B cell (primary cell): ENCODE data around the gene FCN2. TPM values are rescaled to one million over a fixed set of nuclear protein-coding genes. Genes with fewer than 3 reads are reported as not detected.

Experiments
- ATAC-seq: fragments of 200-7000 bp; cut with Tn5 transposase; one replicate; pipeline ENCODE4 v1.10.0; 2021; ENCODE audit warnings: low read depth, mild to moderate bottlenecking, moderate number of reproducible peaks, moderate library complexity
- CTCF ChIA-PET: fragments of 350-600 bp; sonication (Branson Sonifier 250); formaldehyde crosslinking; loops from one replicate; lab custom pipeline; 2021; ENCODE audit warnings: antibody characterized with exemption, inconsistent platforms; lab: Charles Lee
- POLR2A ChIA-PET: fragments of 350-600 bp; sonication (Branson Sonifier 250); formaldehyde crosslinking; loops from one replicate; lab custom pipeline; 2021; ENCODE audit warnings: antibody characterized with exemption; lab: Charles Lee
- DNase-seq: peaks from one replicate; pipeline ENCODE4 v3.0.0; 2013
- H2AFZ ChIP-seq: 2 replicates; pipeline ENCODE4 v1.6.1; 2012; ENCODE audit warnings: mild to moderate bottlenecking, low read depth, low read length; ENCODE audit not compliant: insufficient read depth, poor library complexity, severe bottlenecking
- H3K27ac ChIP-seq, 2 donors: 1 replicate in 1 of 2; 2 replicates in 1 of 2; pipeline ENCODE4 v1.5.1; 2012 to 2013; ENCODE audit warnings: low read length in 2 of 2, mild to moderate bottlenecking in 2 of 2, moderate library complexity in 1 of 2
- H3K27me3 ChIP-seq, 4 experiments: fragments of 200-600 bp in 1 of 4; sonication (generic) in 1 of 4; replicated peaks in 1 of 4; 1 replicate in 2 of 4; 2 replicates in 2 of 4; pipeline versions ENCODE4 v1.6.1 to v1.7.0; 2013 to 2016; ENCODE audit warnings: low read length in 3 of 4, mild to moderate bottlenecking in 2 of 4, mixed read lengths in 1 of 4, moderate library complexity in 1 of 4; ENCODE audit not compliant: insufficient read depth in 4 of 4, control insufficient read depth in 3 of 4; ENCODE audit errors: control extremely low read depth in 1 of 4
- H3K36me3 ChIP-seq, 2 experiments: replicated peaks in 1 of 2; 1 replicate in 1 of 2; 2 replicates in 1 of 2; pipeline versions ENCODE4 v1.6.1 to v1.7.1; 2013; ENCODE audit warnings: low read length in 1 of 2; ENCODE audit not compliant: insufficient read depth in 2 of 2, control insufficient read depth in 1 of 2; ENCODE audit errors: control extremely low read depth in 1 of 2, extremely low read depth in 1 of 2
- H3K4me1 ChIP-seq, 2 donors: fragments of 200-600 bp in 1 of 2; sonication (generic) in 1 of 2; 1 replicate in 1 of 2; 2 replicates in 1 of 2; pipeline versions ENCODE4 v1.5.1 to v1.6.1; 2013 to 2017; ENCODE audit warnings: low read length in 2 of 2; ENCODE audit not compliant: control insufficient read depth in 2 of 2, insufficient read depth in 2 of 2
- H3K4me2 ChIP-seq: replicated peaks from 2 replicates; pipeline ENCODE3; 2012; ENCODE audit warnings: mild to moderate bottlenecking, low read depth, low read length; ENCODE audit not compliant: poor library complexity, severe bottlenecking
- H3K4me3 ChIP-seq, 5 experiments: fragments of 200-600 bp in 1 of 5; sonication (generic) in 1 of 5; 1 replicate in 3 of 5; 2 replicates in 2 of 5; pipeline versions ENCODE4 v1.5.1 to v1.7.0; 2011 to 2016; ENCODE audit warnings: low read length in 4 of 5, mild to moderate bottlenecking in 4 of 5, low read depth in 2 of 5, control low read depth in 1 of 5, moderate library complexity in 1 of 5; ENCODE audit not compliant: insufficient read depth in 1 of 5; ENCODE audit errors: control extremely low read depth in 1 of 5, extremely low read depth in 1 of 5
- H3K79me2 ChIP-seq: fragments of 200-600 bp; sonication (generic); one replicate; pipeline ENCODE4 v1.6.0; 2016; ENCODE audit warnings: low read length; ENCODE audit not compliant: control insufficient read depth, insufficient read depth
- H3K9ac ChIP-seq: fragments of 200-600 bp; sonication (generic); 2 replicates; pipeline ENCODE4 v1.6.1; 2017; ENCODE audit warnings: mild to moderate bottlenecking, low read length, moderate library complexity
- H3K9me3 ChIP-seq, 3 donors: one replicate each; pipeline versions ENCODE4 v1.6.1 to v1.7.1; 2013; ENCODE audit warnings: low read length in 2 of 3; ENCODE audit not compliant: control insufficient read depth in 2 of 3, insufficient read depth in 1 of 3; ENCODE audit errors: control extremely low read depth in 1 of 3
- H4K20me1 ChIP-seq: 2 replicates; pipeline ENCODE4 v1.6.0; 2012; ENCODE audit warnings: mild to moderate bottlenecking, low read length; ENCODE audit not compliant: insufficient read depth, control insufficient read depth, poor library complexity, severe bottlenecking
- H3K27ac Mint-ChIP-seq: one replicate; pipeline ENCODE4 v1.8.0; 2021; ENCODE audit warnings: mixed read lengths
- H3K27me3 Mint-ChIP-seq: one replicate; pipeline ENCODE4 v1.8.0; 2021; ENCODE audit warnings: mixed read lengths
- H3K4me1 Mint-ChIP-seq: one replicate; pipeline ENCODE4 v1.8.0; 2021; ENCODE audit warnings: mixed read lengths
- H3K4me3 Mint-ChIP-seq: one replicate; pipeline ENCODE4 v1.8.0; 2021; ENCODE audit warnings: mixed read lengths
- H3K9me3 Mint-ChIP-seq: one replicate; pipeline ENCODE4 v1.8.0; 2022; ENCODE audit warnings: mixed read lengths; ENCODE audit not compliant: insufficient read depth
- CTCF ChIP-seq: fragments of 200-600 bp; IDR thresholded peaks from one replicate; pipeline ENCODE4 v1.8.0; 2022; ENCODE audit warnings: antibody characterized with exemption, mild to moderate bottlenecking
- EZH2 ChIP-seq: IDR thresholded peaks from 2 replicates; pipeline ENCODE4 v1.6.1; 2012; ENCODE audit warnings: borderline replicate concordance, low read depth, mild to moderate bottlenecking, moderate library complexity, low read length; ENCODE audit not compliant: insufficient read depth, poor library complexity, severe bottlenecking
- WGBS: methylation state at CpG from one replicate; pipeline ENCODE4 v1.1.5; 2013; ENCODE audit warnings: missing lambda C conversion rate; ENCODE audit not compliant: insufficient coverage; 5-methylcytosine and 5-hydroxymethylcytosine counted together
- intact Hi-C: fragments of 100-400 bp; cut with micrococcal nuclease; formaldehyde crosslinking; loops from one replicate; pipeline ENCODE4 v1.10.0; 2022
- polyA plus RNA-seq: library from polyadenylated mRNA; depleted of rRNA; stranded (reverse); fragments of >200 nt; gene quantifications from 2 replicates; pipeline ENCODE4 v1.2.3, GENCODE V29; 2012
- total RNA-seq, 2 donors: library from RNA; stranded (reverse); fragments of 120-200 nt in 1 of 2; gene quantifications; 1 replicate in 1 of 2; 2 replicates in 1 of 2; pipeline versions ENCODE4 v1.2.3 to v1.2.4, GENCODE V29; 2013 to 2022

The FCN2 gene
- total and polyA plus RNA-seq, 2 donors (not counting 1 experiment from before 2014, with no cell fraction given) = not detected

GRCh38 chr9:134882204-134882785 is 1.7 kb downstream of the FCN2 start:
- H3K4me2 ChIP-seq = no peak overlapping the region
- DNase-seq = no peak
- no peaks in the 10 kb centered on the region for H3K36me3 ChIP-seq
- H2AFZ ChIP-seq = no peak overlapping the region
- H3K9me3 Mint-ChIP-seq = no peaks in the 10 kb centered on the region
- no peaks in the 10 kb centered on the region for H3K9me3 ChIP-seq
- H3K4me1 ChIP-seq = no peaks in the 10 kb centered on the region
- H3K79me2 ChIP-seq = no peaks in the 10 kb centered on the region
- no peak overlapping the region for H3K27ac Mint-ChIP-seq
- WGBS = 84% methylated on average over 2 of the region's 3 CpGs
- no peaks in the 10 kb centered on the region for H3K4me1 Mint-ChIP-seq
- H3K4me3 Mint-ChIP-seq = no peak overlapping the region
- no peak for TF ChIP-seq CTCF
- no peak for TF ChIP-seq EZH2
- no peaks in the 10 kb centered on the region for H4K20me1 ChIP-seq
- no peak overlapping the region for H3K9ac ChIP-seq
- ChIA-PET POLR2A (no interaction called here), CTCF (no interaction called here)
- H3K27me3 ChIP-seq = peaks cover 0 to 22% (median 4%) of the 10 kb centered on the region in 4 experiments
- H3K27me3 Mint-ChIP-seq = peaks cover 17% of the 10 kb centered on the region
- no peak overlapping the region for H3K4me3 ChIP-seq
- no peak for ATAC-seq
- no peak overlapping the region for H3K27ac ChIP-seq
- intact Hi-C loops = no loop called here

GRCh38 chr9:134883040-134883782 is 2.6 kb downstream of the FCN2 start:
- ChIA-PET CTCF (no interaction called here), POLR2A (no interaction called here)
- H3K9me3 Mint-ChIP-seq = no peaks in the 10 kb centered on the region
- H3K27ac ChIP-seq = no peak overlapping the region
- no peaks in the 10 kb centered on the region for H3K36me3 ChIP-seq
- TF ChIP-seq CTCF = no peak
- no peak for TF ChIP-seq EZH2
- no peak overlapping the region for H3K4me2 ChIP-seq
- no peak for ATAC-seq
- peaks cover 17% of the 10 kb centered on the region for H3K27me3 Mint-ChIP-seq
- peaks cover 0 to 4% of the 10 kb centered on the region in 2 donors for H3K4me1 ChIP-seq
- peaks cover 2% of the 10 kb centered on the region for H3K4me1 Mint-ChIP-seq
- H2AFZ ChIP-seq = no peak overlapping the region
- WGBS = 95% methylated on average over 18 of the region's 18 CpGs
- H4K20me1 ChIP-seq = no peaks in the 10 kb centered on the region
- H3K4me3 ChIP-seq = no peak overlapping the region
- intact Hi-C loops = no loop called here
- H3K9ac ChIP-seq = no peak overlapping the region
- H3K79me2 ChIP-seq = no peaks in the 10 kb centered on the region
- no peak overlapping the region for H3K27ac Mint-ChIP-seq
- peaks cover 0 to 27% (median 5%) of the 10 kb centered on the region in 4 experiments for H3K27me3 ChIP-seq
- DNase-seq = no peak
- no peaks in the 10 kb centered on the region for H3K9me3 ChIP-seq
- H3K4me3 Mint-ChIP-seq = no peak overlapping the region
